DOHH2 (cell line): ENCODE measurements around the gene OGDHL.

Experiments
- H3F3A ChIP-seq: fragments of 200-600 bp; sonication (generic), shearing (Covaris generic); 2 replicates; pipeline ENCODE4 v1.6.0; 2016; ENCODE audit warnings: antibody characterized with exemption, mild to moderate bottlenecking; ENCODE audit not compliant: control insufficient read depth, insufficient read depth
- H3K27ac ChIP-seq: fragments of 200-600 bp; sonication (generic); 2 replicates; pipeline ENCODE4 v1.5.1; 2014; ENCODE audit warnings: low read depth, mild to moderate bottlenecking, low read length, moderate library complexity
- H3K27me3 ChIP-seq: fragments of 200-600 bp; sonication (generic); 2 replicates; pipeline ENCODE4 v1.6.1; 2014; ENCODE audit warnings: mild to moderate bottlenecking, low read length, mixed read lengths; ENCODE audit not compliant: control insufficient read depth
- H3K36me3 ChIP-seq: fragments of 200-600 bp; sonication (generic); 2 replicates; pipeline ENCODE4 v1.6.1; 2014; ENCODE audit warnings: mild to moderate bottlenecking, low read length, moderate library complexity, mixed read lengths; ENCODE audit not compliant: control insufficient read depth
- H3K4me1 ChIP-seq: fragments of 200-600 bp; sonication (generic); 2 replicates; pipeline ENCODE4 v1.6.1; 2014; ENCODE audit warnings: mild to moderate bottlenecking, low read length, mixed read lengths; ENCODE audit not compliant: control insufficient read depth
- H3K4me2 ChIP-seq: fragments of 200-600 bp; sonication (generic); 2 replicates; pipeline ENCODE4 v1.6.0; 2014; ENCODE audit warnings: mild to moderate bottlenecking, low read length, moderate library complexity
- H3K4me3 ChIP-seq: fragments of 200-600 bp; sonication (generic); 2 replicates; pipeline ENCODE4 v1.5.1; 2014; ENCODE audit warnings: mild to moderate bottlenecking, low read length, mixed read lengths
- H3K79me2 ChIP-seq: fragments of 200-600 bp; sonication (generic); 2 replicates; pipeline ENCODE4 v1.6.1; 2014; ENCODE audit warnings: mild to moderate bottlenecking, low read length, mixed read lengths; ENCODE audit not compliant: control insufficient read depth
- H3K9me2 ChIP-seq: fragments of 200-600 bp; sonication (generic); replicated peaks from 2 replicates; pipeline ENCODE4 v1.6.1; 2014; ENCODE audit warnings: mild to moderate bottlenecking, low read length, mixed read lengths; ENCODE audit not compliant: control insufficient read depth
- H3K9me3 ChIP-seq: fragments of 200-600 bp; sonication (generic); 2 replicates; pipeline ENCODE4 v1.6.1; 2014; ENCODE audit warnings: antibody characterized with exemption, low read length, mixed read lengths; ENCODE audit not compliant: control insufficient read depth, insufficient read depth
- H4K20me1 ChIP-seq: fragments of 200-600 bp; sonication (generic); 2 replicates; pipeline ENCODE4 v1.6.0; 2014; ENCODE audit warnings: low read depth, mild to moderate bottlenecking, antibody characterized with exemption, low read length, moderate library complexity; ENCODE audit not compliant: control insufficient read depth, insufficient read depth
- CTCF ChIP-seq: fragments of 200-600 bp; sonication (generic); IDR thresholded peaks from one replicate; pipeline ENCODE4 v1.5.1; 2014; ENCODE audit warnings: antibody characterized with exemption, mild to moderate bottlenecking, low read depth, low read length; ENCODE audit not compliant: poor library complexity, severe bottlenecking
- EZH2phosphoT487 ChIP-seq: fragments of 200-600 bp; sonication (generic); IDR thresholded peaks from 2 replicates; pipeline ENCODE4 v1.6.1; 2017; ENCODE audit warnings: borderline replicate concordance, mild to moderate bottlenecking, antibody characterized with exemption, low read length, moderate library complexity, mixed read lengths

OGDHL gene

DNA sequence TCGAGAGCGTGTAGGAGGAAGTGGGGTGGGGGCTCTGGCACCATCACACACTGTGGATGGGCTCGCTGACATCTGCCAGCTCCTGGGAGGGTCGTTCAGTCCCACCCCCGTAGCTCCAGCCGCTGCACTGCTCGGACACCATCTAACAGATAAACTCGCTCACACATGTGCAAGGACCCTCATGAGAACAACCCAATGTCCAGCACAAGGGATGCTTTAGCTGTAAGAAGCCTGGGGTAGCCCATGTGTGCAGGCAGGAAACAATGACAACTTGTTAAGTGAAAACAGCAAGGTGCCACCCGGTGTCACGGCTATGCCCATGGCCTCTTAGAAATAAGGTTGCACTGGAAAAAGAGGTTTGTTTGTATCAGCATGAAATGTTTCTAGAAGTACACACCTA lies 14.1 kb downstream of the OGDHL start:
- Histone ChIP-seq H3K36me3 (peaks cover 3% of the 10 kb centered on the region; the same call in 1 of the 2 replicates), H3K4me2 (no peak overlapping the region), H3K4me1 (no peaks in the 10 kb centered on the region), H3F3A (no peaks in the 10 kb centered on the region), H3K4me3 (no peak overlapping the region), H3K79me2 (no peaks in the 10 kb centered on the region), H3K27me3 (no peaks in the 10 kb centered on the region), H3K27ac (no peak overlapping the region), H3K9me3 (no peaks in the 10 kb centered on the region), H4K20me1 (no peaks in the 10 kb centered on the region), H3K9me2 (no peaks in the 10 kb centered on the region)
- TF ChIP-seq CTCF (no peak), EZH2phosphoT487 (no peak)

DNA sequence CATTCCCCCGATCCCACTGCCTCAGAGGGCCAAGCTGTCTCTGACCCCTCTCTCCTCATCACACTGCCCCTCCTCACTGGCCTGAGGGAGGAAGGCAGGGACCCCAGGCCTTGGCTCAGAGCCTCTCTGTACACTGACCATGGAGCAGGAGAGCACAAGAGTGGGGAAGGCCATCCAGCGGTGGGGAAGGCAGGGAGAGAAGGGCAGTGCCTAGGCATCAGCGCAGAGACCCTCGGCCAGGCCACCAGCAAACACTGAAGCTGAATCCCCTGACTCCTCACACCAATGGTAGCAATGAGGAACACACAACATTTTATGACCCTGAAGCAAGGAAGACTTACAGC lies 14.8 kb downstream of the OGDHL start:
- Histone ChIP-seq H3K4me1 (no peaks in the 10 kb centered on the region), H3K79me2 (no peaks in the 10 kb centered on the region), H3K27me3 (no peaks in the 10 kb centered on the region), H3K4me2 (no peak overlapping the region), H3K9me3 (no peaks in the 10 kb centered on the region), H3K4me3 (no peak overlapping the region), H3K9me2 (no peaks in the 10 kb centered on the region), H3F3A (no peaks in the 10 kb centered on the region), H3K27ac (no peak overlapping the region), H4K20me1 (no peaks in the 10 kb centered on the region), H3K36me3 (peaks cover 3% of the 10 kb centered on the region; the same call in 1 of the 2 replicates)
- TF ChIP-seq CTCF: no peak
- TF ChIP-seq EZH2phosphoT487: no peak

DNA sequence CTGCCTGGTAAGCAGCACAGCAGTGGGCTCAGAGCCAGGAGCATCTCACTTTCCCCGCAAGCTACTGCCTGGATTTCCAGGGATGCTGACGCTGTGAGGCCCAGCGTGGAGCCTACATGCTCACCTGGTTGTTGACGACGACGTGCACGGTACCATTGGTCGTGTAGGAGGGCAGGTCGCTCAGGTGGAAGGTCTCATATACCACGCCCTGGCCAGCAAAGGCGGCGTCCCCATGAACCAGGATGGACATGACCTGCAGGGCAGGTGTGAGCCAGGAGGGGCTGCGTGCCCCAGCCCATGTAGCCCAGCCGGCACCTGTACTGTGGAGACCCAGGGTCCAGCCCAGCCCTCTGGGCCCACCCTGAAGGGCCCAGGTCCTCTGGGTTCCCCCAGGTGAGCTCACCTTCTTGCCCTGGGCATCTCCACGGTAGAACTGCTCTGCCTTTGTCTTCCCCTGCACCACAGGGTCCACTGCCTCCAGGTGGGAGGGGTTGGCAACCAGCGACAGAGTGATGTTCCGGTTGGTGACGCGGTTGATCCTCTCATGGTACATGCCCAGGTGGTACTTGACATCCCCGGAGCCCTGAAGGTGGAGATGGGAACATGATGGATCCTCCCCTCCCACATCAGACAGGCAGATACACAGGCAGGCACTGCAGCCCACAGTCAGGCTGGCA lies 15.4 kb downstream of the OGDHL start:
- no peaks in the 10 kb centered on the region for H3K27me3 ChIP-seq
- H3K79me2 ChIP-seq: no peaks in the 10 kb centered on the region
- peaks cover 3% of the 10 kb centered on the region; the same call in 1 of the 2 replicates for H3K36me3 ChIP-seq
- no peaks in the 10 kb centered on the region for H3K9me2 ChIP-seq
- H3F3A ChIP-seq: no peaks in the 10 kb centered on the region
- H3K27ac ChIP-seq: no peak overlapping the region
- H3K4me2 ChIP-seq: no peak overlapping the region
- H4K20me1 ChIP-seq: no peaks in the 10 kb centered on the region
- no peak overlapping the region for H3K4me3 ChIP-seq
- no peak for TF ChIP-seq CTCF
- TF ChIP-seq EZH2phosphoT487: no peak
- H3K9me3 ChIP-seq: no peaks in the 10 kb centered on the region
- no peaks in the 10 kb centered on the region for H3K4me1 ChIP-seq
